ENCODE measurements around the gene YDJC.

GRCh38 chr22:21657360-21658032 lies 27.7 kb upstream of the YDJC start:
- peak in 1 of 3 experiments; percentile 23; a peak in 1 of 4 replicates for TF ChIP-seq CTCF (IDR thresholded peaks at IDR 0.05; ENCODE audit: control extremely low read depth in 1 of 3, insufficient read depth in 1 of 3, low read depth in 1 of 3, low read length in 3 of 3)
- TF ChIP-seq POLR2A (IDR thresholded peaks at IDR 0.05; ENCODE audit: control extremely low read depth in 1 of 2, low read depth in 2 of 2, low read length in 2 of 2): peak in 1 of 2 experiments; percentile 80; a peak in 2 of 3 replicates
- TF ChIP-seq YY1 (IDR thresholded peaks at IDR 0.05; ENCODE audit: low read depth, low read length): no peak
- peak; percentile 42 for TF ChIP-seq POLR2AphosphoS5 (IDR thresholded peaks at IDR 0.05; ENCODE audit: low read depth, low read length)
- no peak; the same call in 1 of the 2 replicates for TF ChIP-seq KDM1A (IDR thresholded peaks at IDR 0.05; ENCODE audit: borderline replicate concordance, low read length)
- no peak for TF ChIP-seq USF2 (IDR thresholded peaks at IDR 0.05; ENCODE audit: low read length)
- no peak for TF ChIP-seq TEAD4 (IDR thresholded peaks at IDR 0.05; ENCODE audit: low read depth, low read length)
- no peak for TF ChIP-seq RXRA (IDR thresholded peaks at IDR 0.05; ENCODE audit: insufficient read depth, low read depth, low read length)
- TF ChIP-seq, protein P1, sequence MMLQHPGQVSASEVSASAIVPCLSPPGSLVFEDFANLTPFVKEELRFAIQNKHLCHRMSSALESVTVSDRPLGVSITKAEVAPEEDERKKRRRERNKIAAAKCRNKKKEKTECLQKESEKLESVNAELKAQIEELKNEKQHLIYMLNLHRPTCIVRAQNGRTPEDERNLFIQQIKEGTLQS (IDR thresholded peaks at IDR 0.05; ENCODE audit: insufficient read depth, low read depth, low read length): no peak
- no peak for TF ChIP-seq NANOG (IDR thresholded peaks at IDR 0.05; ENCODE audit: insufficient read depth, low read depth, low read length, poor library complexity, severe bottlenecking)
- no peak for TF ChIP-seq EZH2 (IDR thresholded peaks at IDR 0.05; ENCODE audit: low read depth, low read length, severe bottlenecking)
- TF ChIP-seq CHD2 (IDR thresholded peaks at IDR 0.05; ENCODE audit: low read length): no peak
- TF ChIP-seq EGR1 (IDR thresholded peaks at IDR 0.05; ENCODE audit: borderline replicate concordance, low read depth, low read length): no peak

Data from H1 (cell line).